SK-N-SH (cell line): ENCODE data around the gene DES. TPM values are rescaled to one million over a fixed set of nuclear protein-coding genes. Genes with fewer than 3 reads are reported as not detected.

Experiments used
- CTCF ChIA-PET: fragments of 300-600, 350-600 bp; formaldehyde crosslinking; extraction: SDS; loops from one replicate; lab custom pipeline; 2021; lab: Yijun Ruan, JAX
- POLR2A ChIA-PET: fragments of 350-600 bp; sonication (Branson Sonifier 250); formaldehyde crosslinking; extraction: SDS; loops from one replicate; lab custom pipeline; 2020; ENCODE audit warnings: antibody characterized with exemption, inconsistent platforms; lab: Yijun Ruan, JAX
- DNase-seq: peaks from one replicate; pipeline ENCODE4 v3.0.0; 2012
- H2AFZ ChIP-seq: fragments of 200-600 bp; sonication (generic); 2 replicates; pipeline ENCODE4 v1.8.1; 2016; ENCODE audit warnings: antibody characterized with exemption, mild to moderate bottlenecking, low read depth
- H3F3A ChIP-seq: fragments of 200-600 bp; sonication (generic); replicated peaks from 2 replicates; pipeline ENCODE3; 2016; ENCODE audit warnings: antibody characterized with exemption, mild to moderate bottlenecking; ENCODE audit not compliant: insufficient read depth
- H3K27ac ChIP-seq, 2 experiments: fragments of 200-500 bp in 1 of 2; fragments of 200-600 bp in 1 of 2; sonication (Bioruptor generic) in 1 of 2; sonication (generic), shearing (Covaris generic) in 1 of 2; 2 replicates each; pipeline versions ENCODE4 v1.5.1 to v1.6.1; 2014 to 2016; ENCODE audit warnings: low read depth in 2 of 2, inconsistent platforms in 1 of 2, low read length in 1 of 2, mild to moderate bottlenecking in 1 of 2, mixed read lengths in 1 of 2
- H3K27me3 ChIP-seq: fragments of 200-600 bp; sonication (generic), shearing (Covaris generic); 2 replicates; pipeline ENCODE4 v1.6.1; 2016; ENCODE audit warnings: mixed run types; ENCODE audit not compliant: insufficient read depth
- H3K36me3 ChIP-seq, 2 experiments: fragments of 200-500 bp in 1 of 2; fragments of 200-600 bp in 1 of 2; sonication (Bioruptor generic) in 1 of 2; sonication (generic) in 1 of 2; replicated peaks in 1 of 2; 2 replicates each; pipeline versions ENCODE3 to v1.5.1; 2014 to 2016; ENCODE audit warnings: low read length in 1 of 2, mild to moderate bottlenecking in 1 of 2; ENCODE audit not compliant: insufficient read depth in 2 of 2, control insufficient read depth in 1 of 2
- H3K4me1 ChIP-seq, 2 experiments: fragments of 200-500 bp in 1 of 2; fragments of 200-600 bp in 1 of 2; sonication (Bioruptor generic) in 1 of 2; sonication (generic), shearing (Covaris generic) in 1 of 2; 2 replicates each; pipeline versions ENCODE4 v1.5.1 to v1.6.1; 2014 to 2016; ENCODE audit warnings: low read depth in 1 of 2, low read length in 1 of 2, mixed run types in 1 of 2; ENCODE audit not compliant: insufficient read depth in 2 of 2, control insufficient read depth in 1 of 2
- H3K4me2 ChIP-seq: fragments of 200-600 bp; sonication (generic), shearing (Covaris generic); 2 replicates; pipeline ENCODE4 v1.6.1; 2017; ENCODE audit warnings: mixed run types
- H3K4me3 ChIP-seq, 2 experiments: fragments of 200-500 bp in 1 of 2; fragments of 200-600 bp in 1 of 2; sonication (Bioruptor generic) in 1 of 2; sonication (generic), shearing (Covaris generic) in 1 of 2; 2 replicates each; pipeline versions ENCODE4 v1.5.1 to v1.8.1; 2014 to 2016; ENCODE audit warnings: low read depth in 2 of 2, inconsistent platforms in 1 of 2, low read length in 1 of 2, mild to moderate bottlenecking in 1 of 2, mixed read lengths in 1 of 2, moderate library complexity in 1 of 2
- H3K79me2 ChIP-seq: fragments of 200-600 bp; sonication (generic); 2 replicates; pipeline ENCODE4 v1.8.1; 2017; ENCODE audit warnings: mild to moderate bottlenecking; ENCODE audit not compliant: insufficient read depth
- H3K9ac ChIP-seq: fragments of 200-600 bp; sonication (generic); 2 replicates; pipeline ENCODE4 v1.6.1; 2017; ENCODE audit warnings: mixed run types
- H3K9me2 ChIP-seq: fragments of 200-600 bp; sonication (generic); 2 replicates; pipeline ENCODE4 v1.6.1; 2017; ENCODE audit warnings: mixed run types
- H3K9me3 ChIP-seq: fragments of 200-600 bp; sonication (generic); 2 replicates; pipeline ENCODE4 v1.6.1; 2017; ENCODE audit warnings: mixed run types, mild to moderate bottlenecking, moderate library complexity
- H4K20me1 ChIP-seq: fragments of 200-600 bp; sonication (generic); 2 replicates; pipeline ENCODE4 v1.6.1; 2017; ENCODE audit warnings: mild to moderate bottlenecking, mixed run types; ENCODE audit not compliant: insufficient read depth
- ELF1 ChIP-seq: IDR thresholded peaks from 2 replicates; pipeline ENCODE4 v1.4.0; 2012
- EP300 ChIP-seq, 2 experiments: IDR thresholded peaks; 2 replicates each; pipeline versions ENCODE4 v1.4.0 to v1.6.1; 2012; ENCODE audit warnings: borderline replicate concordance in 1 of 2, low read depth in 1 of 2, low read length in 1 of 2
- EZH2phosphoT487 ChIP-seq: fragments of 200-600 bp; sonication (generic); IDR thresholded peaks from 2 replicates; pipeline ENCODE4 v1.6.1; 2017; ENCODE audit warnings: low read depth, mixed run types, mild to moderate bottlenecking, antibody characterized with exemption, moderate library complexity, borderline replicate concordance
- FOXM1 ChIP-seq: IDR thresholded peaks from 2 replicates; pipeline ENCODE4 v1.4.0; 2012; ENCODE audit warnings: low read depth, mild to moderate bottlenecking
- JUND ChIP-seq: IDR thresholded peaks from 2 replicates; pipeline ENCODE4 v1.4.0; 2012
- NRF1 ChIP-seq: IDR thresholded peaks from 2 replicates; pipeline ENCODE4 v1.6.1; 2012; ENCODE audit warnings: low read depth, mild to moderate bottlenecking, low read length
- POLR2AphosphoS5 ChIP-seq: IDR thresholded peaks from 2 replicates; pipeline ENCODE4 v1.6.1; 2012; ENCODE audit warnings: low read depth, low read length
- RCOR1 ChIP-seq: fragments of 150-350 bp; IDR thresholded peaks from 2 replicates; pipeline ENCODE4 v1.6.1; 2017; ENCODE audit warnings: antibody characterized with exemption, low read length
- RFX5 ChIP-seq: IDR thresholded peaks from 2 replicates; pipeline ENCODE4 v1.6.1; 2012; ENCODE audit warnings: mild to moderate bottlenecking, improper control_type of control experiment, low read length
- RXRA ChIP-seq: IDR thresholded peaks from 2 replicates; pipeline ENCODE4 v1.4.0; 2012; ENCODE audit warnings: low read depth, mild to moderate bottlenecking, borderline replicate concordance
- SMC3 ChIP-seq: IDR thresholded peaks from 2 replicates; pipeline ENCODE4 v1.6.1; 2012; ENCODE audit warnings: low read depth, low read length, improper control_type of control experiment
- TAF1 ChIP-seq: IDR thresholded peaks from 2 replicates; pipeline ENCODE4 v1.6.1; 2012; ENCODE audit warnings: low read depth, mild to moderate bottlenecking, low read length, moderate library complexity, borderline replicate concordance
- TCF12 ChIP-seq: IDR thresholded peaks from 2 replicates; pipeline ENCODE4 v1.4.0; 2012
- TEAD4 ChIP-seq: IDR thresholded peaks from 2 replicates; pipeline ENCODE4 v1.4.0; 2012; ENCODE audit warnings: mild to moderate bottlenecking, borderline replicate concordance; ENCODE audit not compliant: insufficient read depth
- WGBS: methylation state at CpG from one replicate; pipeline ENCODE4 v1.1.6; 2017; ENCODE audit warnings: low lambda C conversion rate; 5-methylcytosine and 5-hydroxymethylcytosine counted together
- polyA plus RNA-seq, 3 experiments: library from polyadenylated mRNA; depleted of rRNA; stranded (reverse); fragments of >200 nt; gene quantifications; 2 replicates each; pipeline ENCODE4 v1.2.3, GENCODE V29; 2012
- TF ChIP-seq, protein P1 (sequence below): fragments of 150-350 bp; IDR thresholded peaks from 2 replicates; pipeline ENCODE4 v1.6.1; 2017; ENCODE audit warnings: antibody characterized with exemption, low read length, low read depth, borderline replicate concordance
- TF ChIP-seq, protein P2 (sequence below): fragments of 150-350 bp; IDR thresholded peaks from 2 replicates; pipeline ENCODE4 v1.6.1; 2016; ENCODE audit warnings: mild to moderate bottlenecking, low read depth, low read length

The DES gene
- polyA plus RNA-seq, 1 of the 3 experiments (the other 2 are of a cell fraction): 0.21 TPM

DNA sequence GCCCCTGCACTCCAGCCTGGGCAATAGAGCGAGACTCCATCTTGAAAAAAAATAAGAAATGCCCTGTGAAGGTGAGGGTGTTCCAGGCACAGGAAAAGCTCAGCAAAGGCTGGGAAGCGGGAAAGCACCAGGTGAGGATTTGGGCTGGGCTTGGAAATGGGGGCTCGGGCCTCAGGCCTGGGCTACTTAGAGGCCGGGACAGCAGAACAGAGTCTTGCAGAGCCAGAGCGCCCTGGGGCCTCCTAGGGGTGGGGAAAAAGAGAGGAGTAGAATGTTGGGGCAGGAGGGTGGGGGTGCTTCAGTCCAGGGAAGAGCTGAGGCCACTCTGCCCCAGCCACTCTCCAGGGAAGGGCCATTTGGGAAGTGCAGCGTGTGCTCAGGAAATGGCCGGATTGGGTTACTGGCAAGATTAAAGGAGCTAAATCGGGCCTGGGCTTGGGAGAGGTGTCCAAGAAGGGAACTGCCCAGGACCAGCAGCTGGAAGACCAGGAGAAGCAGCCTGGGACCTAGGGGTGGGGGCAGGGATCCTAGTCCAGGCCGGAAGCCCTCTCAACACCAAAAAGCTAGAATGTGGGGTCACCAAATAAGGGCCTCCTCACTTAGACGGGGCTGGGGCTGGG is 13.8 kb upstream of the DES start:
- ChIA-PET POLR2A (interaction anchor here (1.3 to 1.5 kb wide), 3 partner anchors 51 to 126 kb away, joined by 3 to 4 read pairs (median 4); no protein-coding TSS in a partner anchor), CTCF (interaction anchor here (0.8 to 10.1 kb wide), 29 partner anchors 8 to 285 kb away, joined by 3 to 256 read pairs (median 13); partner anchors contain the start of genes CHPF, DES, DNAJB2 and DNPEP)
- peaks cover 9% of the 10 kb centered on the region for H3F3A ChIP-seq
- H2AFZ ChIP-seq: no peak overlapping the region
- 97% methylated on average over 10 of the region's 10 CpGs for WGBS
- no peaks in the 10 kb centered on the region for H3K79me2 ChIP-seq
- H3K36me3 ChIP-seq: no peaks in the 10 kb centered on the region
- H3K9me3 ChIP-seq: no peaks in the 10 kb centered on the region
- no peaks in the 10 kb centered on the region for H3K27me3 ChIP-seq
- no peak for TF ChIP-seq NRF1
- no peak for TF ChIP-seq ELF1
- TF ChIP-seq EZH2phosphoT487: no peak
- no peak for TF ChIP-seq RFX5
- TF ChIP-seq FOXM1: no peak
- no peak for TF ChIP-seq TAF1
- TF ChIP-seq JUND: no peak
- no peak for TF ChIP-seq RCOR1
- no peak for TF ChIP-seq TEAD4
- no peak for TF ChIP-seq EP300 (IDR thresholded peaks at IDR 0.05; ENCODE audit: borderline replicate concordance in 1 of 2, low read depth in 1 of 2, low read length in 1 of 2)
- TF ChIP-seq POLR2AphosphoS5: no peak
- no peak for TF ChIP-seq RXRA
- TF ChIP-seq, protein P1, sequence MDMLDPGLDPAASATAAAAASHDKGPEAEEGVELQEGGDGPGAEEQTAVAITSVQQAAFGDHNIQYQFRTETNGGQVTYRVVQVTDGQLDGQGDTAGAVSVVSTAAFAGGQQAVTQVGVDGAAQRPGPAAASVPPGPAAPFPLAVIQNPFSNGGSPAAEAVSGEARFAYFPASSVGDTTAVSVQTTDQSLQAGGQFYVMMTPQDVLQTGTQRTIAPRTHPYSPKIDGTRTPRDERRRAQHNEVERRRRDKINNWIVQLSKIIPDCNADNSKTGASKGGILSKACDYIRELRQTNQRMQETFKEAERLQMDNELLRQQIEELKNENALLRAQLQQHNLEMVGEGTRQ: no peak
- TF ChIP-seq, protein P2, sequence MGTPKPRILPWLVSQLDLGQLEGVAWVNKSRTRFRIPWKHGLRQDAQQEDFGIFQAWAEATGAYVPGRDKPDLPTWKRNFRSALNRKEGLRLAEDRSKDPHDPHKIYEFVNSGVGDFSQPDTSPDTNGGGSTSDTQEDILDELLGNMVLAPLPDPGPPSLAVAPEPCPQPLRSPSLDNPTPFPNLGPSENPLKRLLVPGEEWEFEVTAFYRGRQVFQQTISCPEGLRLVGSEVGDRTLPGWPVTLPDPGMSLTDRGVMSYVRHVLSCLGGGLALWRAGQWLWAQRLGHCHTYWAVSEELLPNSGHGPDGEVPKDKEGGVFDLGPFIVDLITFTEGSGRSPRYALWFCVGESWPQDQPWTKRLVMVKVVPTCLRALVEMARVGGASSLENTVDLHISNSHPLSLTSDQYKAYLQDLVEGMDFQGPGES: no peak
- no peak for TF ChIP-seq SMC3
- H3K4me1 ChIP-seq: peaks cover 19 to 24% of the 10 kb centered on the region in 2 experiments; a peak in 3 of 4 replicates
- H3K9ac ChIP-seq: no peak overlapping the region
- no peaks in the 10 kb centered on the region for H4K20me1 ChIP-seq
- no peaks in the 10 kb centered on the region for H3K9me2 ChIP-seq
- DNase-seq: no peak
- no peak overlapping the region for H3K4me3 ChIP-seq
- no peak overlapping the region for H3K27ac ChIP-seq
- H3K4me2 ChIP-seq: no peak overlapping the region

DNA sequence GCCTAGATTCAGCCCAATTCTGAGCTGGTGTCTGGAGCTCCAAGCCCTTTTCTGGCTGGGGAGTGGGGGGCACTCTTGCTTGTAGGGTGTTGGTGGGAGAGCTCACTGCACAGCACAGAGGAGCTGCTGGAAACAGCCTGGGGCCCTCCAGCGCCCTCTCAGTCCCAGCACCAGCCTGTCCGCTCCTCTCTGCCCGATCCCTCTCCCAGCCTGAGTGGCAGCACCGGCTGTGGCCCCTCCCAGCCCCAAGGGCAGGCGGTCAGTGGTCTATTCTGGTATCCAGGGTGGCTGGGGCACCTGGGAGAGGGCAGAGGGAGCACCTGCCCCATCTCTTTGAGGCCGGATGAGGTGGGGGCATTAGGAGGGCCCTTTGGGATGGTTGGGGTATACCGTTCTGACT is 13.2 kb upstream of the DES start:
- no peaks in the 10 kb centered on the region for H3K9me2 ChIP-seq
- POLR2A ChIA-PET: interaction anchor here (1.3 to 1.5 kb wide), 3 partner anchors 51 to 125 kb away, joined by 3 to 4 read pairs (median 4); no protein-coding TSS in a partner anchor
- H3K9me3 ChIP-seq: no peaks in the 10 kb centered on the region
- no peak for TF ChIP-seq EP300 (IDR thresholded peaks at IDR 0.05; ENCODE audit: borderline replicate concordance in 1 of 2, low read depth in 1 of 2, low read length in 1 of 2)
- TF ChIP-seq, protein P1: no peak
- TF ChIP-seq EZH2phosphoT487: no peak
- TF ChIP-seq TCF12: no peak
- no peaks in the 10 kb centered on the region for H4K20me1 ChIP-seq
- no peak overlapping the region for H3K4me2 ChIP-seq
- peaks cover 9% of the 10 kb centered on the region for H3F3A ChIP-seq
- no peak overlapping the region for H3K9ac ChIP-seq
- no peaks in the 10 kb centered on the region for H3K36me3 ChIP-seq
- H3K4me3 ChIP-seq: no peak overlapping the region
- no peak overlapping the region for H3K27ac ChIP-seq
- no peaks in the 10 kb centered on the region for H3K27me3 ChIP-seq
- no peak overlapping the region for H2AFZ ChIP-seq
- WGBS: 97% methylated on average over 6 of the region's 7 CpGs
- CTCF ChIA-PET: interaction anchor here (0.8 to 10.1 kb wide), 20 partner anchors 10 to 284 kb away, joined by 3 to 256 read pairs (median 21); partner anchors contain the start of genes CHPF, DES, DNAJB2 and DNPEP
- no peak for DNase-seq
- H3K79me2 ChIP-seq: no peaks in the 10 kb centered on the region
- H3K4me1 ChIP-seq: peaks cover 15 to 24% of the 10 kb centered on the region in 2 experiments; a peak in 3 of 4 replicates
